GM11168 (cell line): ENCODE measurements around the gene QKI.

Experiments
- in situ Hi-C: fragments of 300-500 bp; cut with MboI; formaldehyde crosslinking; loops from one replicate; pipeline ENCODE4 v1.12.0; 2022; ENCODE audit warnings: low sequenced_read_pairs; ENCODE audit not compliant: unreplicated experiment

The QKI gene

DNA sequence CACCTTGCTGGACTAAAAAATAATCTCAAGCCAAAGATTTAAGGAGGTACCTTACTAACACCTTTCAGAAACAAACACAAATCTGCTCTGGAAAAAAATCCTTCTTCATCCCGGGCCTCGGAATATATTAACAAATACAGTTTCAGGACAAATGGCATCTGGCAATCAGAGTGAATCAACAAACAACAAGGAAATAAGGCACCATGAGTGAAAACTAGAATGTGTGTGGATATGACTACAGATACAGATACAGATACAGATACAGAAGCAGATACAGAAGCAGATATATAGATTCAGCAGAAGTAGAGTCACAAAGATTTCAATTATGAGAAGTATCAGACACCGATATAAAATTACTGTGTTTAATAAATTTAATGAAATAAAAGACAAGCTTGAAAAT, 178.4 kb downstream of the QKI start:
- in situ Hi-C loops: no loop called here

DNA sequence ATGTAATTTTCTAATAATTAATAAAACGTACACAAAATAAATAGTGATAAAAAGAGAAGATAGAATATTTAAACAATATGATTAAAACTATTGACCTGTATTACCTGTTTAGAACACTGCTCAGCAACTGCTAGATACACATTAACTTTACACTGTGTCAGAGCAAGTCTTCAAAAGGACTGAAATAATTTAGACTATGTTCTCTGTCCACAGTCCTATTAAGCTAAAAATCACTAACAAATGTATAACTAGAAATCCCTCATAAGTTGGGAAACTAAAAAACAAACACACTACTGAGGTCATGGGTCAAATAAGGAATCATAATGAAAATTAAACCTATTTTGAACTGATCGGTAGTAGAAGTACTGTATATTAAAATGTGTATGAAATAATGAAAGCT, 181.7 kb downstream of the QKI start:
- in situ Hi-C loops: no loop called here

DNA sequence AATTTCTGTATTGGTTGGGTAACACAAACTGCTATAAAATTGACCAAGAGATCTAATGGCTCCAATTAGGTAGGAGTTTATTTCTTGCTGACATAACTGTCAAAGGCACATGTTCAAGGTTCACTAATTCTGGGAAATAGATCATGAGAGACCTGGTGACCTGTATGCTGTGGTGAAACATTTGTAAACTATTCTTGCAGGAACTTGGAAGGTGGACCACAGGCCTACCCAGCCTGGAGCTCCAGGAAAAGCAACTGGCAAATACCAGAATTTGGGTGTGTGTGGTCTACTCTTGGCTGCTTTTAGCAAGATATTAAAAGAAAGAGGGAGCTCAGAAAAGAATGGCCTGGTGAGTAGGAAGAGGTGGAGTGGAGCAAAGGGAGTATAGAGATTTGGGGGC, 184.6 kb downstream of the QKI start:
- in situ Hi-C loops: no loop called here

DNA sequence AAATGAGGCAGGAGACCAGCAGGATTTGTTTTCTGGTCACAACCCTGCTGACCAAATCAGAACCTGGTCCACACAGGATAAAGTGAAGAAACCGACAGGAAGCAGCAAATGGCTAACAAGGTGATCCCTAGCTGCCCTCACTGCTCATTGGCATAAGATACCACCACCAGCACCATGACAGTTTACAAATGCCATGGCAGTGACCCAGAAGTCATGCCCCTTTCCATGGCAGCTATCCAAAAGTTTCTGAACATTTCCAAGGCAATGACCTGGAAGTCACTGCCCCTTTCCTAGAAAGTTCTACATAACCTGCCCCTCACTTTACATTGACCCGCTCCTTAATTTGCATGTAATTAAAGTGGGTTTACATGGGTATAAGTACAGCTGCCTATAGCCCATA, 185.2 kb downstream of the QKI start:
- in situ Hi-C loops: no loop called here

DNA sequence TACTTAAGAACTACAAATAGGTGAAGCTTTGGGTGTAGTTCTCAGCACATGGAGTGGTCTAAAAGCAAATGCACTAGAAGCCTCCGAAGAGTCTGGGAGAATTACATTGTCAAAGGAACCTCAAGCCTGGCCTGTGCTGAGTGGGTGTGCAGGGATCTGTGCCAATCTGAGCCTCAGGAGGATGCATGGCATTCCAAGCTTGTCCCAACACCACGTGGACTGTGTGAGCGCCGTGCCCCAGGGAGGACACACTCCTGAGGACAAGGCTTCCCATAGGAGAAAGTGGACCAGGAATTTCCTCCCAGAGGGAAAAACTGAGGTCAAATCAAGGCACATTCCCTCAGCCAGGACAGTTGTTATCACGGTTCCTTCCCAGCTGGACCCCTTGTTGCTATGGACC, 185.8 kb downstream of the QKI start:
- in situ Hi-C loops: no loop called here

DNA sequence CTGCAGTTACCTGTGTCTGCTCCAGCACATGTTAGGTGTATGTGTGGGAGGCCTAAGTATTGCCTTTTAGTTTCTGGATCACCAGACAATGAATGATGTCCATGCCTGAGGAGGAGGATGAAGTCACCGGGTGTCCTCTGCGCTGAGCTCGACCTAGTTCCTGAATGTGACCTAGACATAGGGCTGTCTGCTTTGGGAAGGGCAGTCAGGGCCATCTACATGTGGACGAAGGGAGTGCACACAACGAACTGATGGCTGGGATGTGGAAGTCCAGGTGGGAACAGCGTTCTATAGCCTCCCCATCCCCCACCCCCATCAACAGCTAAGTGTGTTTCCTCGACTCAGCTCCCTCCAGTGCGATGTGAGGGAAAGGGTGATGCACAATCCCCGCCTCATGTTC, 186.3 kb downstream of the QKI start:
- in situ Hi-C loops: no loop called here

DNA sequence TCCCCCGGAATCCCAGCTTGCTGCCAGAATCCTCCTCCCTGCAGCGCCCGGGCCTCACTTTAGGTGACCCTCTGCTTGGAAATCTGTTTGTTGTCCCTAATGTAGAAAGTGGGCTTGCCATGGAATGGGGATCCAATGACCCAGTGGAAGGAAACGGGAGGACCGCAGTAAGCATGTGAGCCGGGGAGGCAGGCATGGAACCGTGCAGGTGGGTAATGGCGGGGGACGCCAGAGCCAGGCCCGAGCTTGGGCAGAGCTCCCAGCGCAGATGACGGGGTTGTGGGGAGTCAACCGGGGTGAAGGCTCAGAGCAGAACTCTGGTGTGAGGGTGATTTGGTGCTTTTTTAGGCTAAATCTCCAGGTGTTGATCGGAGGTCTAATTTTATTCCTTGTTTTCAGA, 188.3 kb downstream of the QKI start:
- in situ Hi-C loops: no loop called here

DNA sequence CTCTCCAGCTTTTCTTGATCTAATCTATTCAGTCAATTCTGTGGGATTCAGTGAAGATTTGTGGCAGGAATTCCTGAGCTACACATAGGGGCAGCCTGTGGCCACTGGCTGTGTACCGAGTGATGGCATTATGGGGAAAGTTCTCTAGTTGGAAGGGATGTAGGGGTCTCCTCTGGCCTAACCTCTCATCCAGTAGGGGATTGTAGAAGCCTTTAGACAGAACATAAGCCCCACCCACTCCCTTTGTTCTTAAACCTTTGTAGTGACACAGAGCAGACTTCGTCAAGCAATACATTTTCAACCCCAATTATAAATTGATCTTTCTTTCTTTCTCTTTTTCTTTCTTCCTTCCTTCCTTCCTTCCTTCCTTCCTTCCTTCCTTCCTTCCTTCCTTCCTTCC, 188.9 kb downstream of the QKI start:
- in situ Hi-C loops: no loop called here

DNA sequence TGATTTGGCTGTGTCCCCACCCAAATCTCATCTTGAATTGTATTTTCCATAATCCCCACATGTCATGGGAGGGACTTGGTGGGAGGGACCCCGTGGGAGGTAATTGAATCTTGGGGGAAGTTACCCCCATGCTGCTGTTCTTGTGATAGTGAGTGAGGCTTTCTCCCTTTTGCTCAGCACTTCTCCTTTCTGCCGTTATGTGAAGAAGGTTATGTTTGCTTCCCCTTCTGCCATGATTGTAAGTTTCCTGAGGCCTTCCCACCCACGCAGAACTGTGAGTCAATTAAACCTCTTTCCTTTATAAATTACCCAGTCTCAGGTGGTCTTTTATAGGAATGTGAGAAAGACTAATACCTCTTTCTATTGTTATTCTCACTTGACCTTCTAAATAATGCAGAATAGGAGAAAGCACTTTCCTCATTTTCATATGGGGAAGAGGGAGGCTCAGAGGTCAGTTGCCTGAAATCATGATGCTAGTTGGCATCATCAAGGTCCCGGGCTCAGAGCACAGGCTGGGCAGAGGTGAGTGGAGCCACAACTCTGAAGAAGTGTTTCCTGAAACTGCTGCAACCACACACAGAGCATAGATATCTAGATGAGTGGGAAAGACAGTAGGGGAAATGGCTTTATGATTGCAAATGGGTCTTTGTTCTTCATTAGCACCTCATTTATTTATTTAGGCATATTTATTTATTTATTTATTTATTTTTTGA, 191.0 kb downstream of the QKI start:
- in situ Hi-C loops: no loop called here

DNA sequence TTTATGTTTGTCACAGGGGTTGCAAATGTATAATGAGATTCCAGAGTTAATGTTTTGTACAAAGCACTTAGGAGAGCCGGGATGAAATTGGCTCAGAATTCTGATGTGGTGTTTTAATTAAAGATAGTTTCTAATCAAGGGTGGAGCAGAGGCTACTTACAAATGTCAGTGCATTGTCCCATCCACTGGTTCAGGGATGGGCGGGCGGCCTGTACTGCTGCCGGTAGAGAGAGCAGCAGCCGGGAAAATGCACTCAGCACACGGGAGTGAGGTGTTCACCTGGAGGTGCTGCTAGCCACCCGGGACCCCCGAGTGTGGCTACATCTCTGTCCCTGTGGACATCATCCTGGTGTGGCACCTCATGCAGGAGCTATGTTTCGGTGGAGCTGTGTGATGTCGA, 193.3 kb downstream of the QKI start:
- in situ Hi-C loops: no loop called here

DNA sequence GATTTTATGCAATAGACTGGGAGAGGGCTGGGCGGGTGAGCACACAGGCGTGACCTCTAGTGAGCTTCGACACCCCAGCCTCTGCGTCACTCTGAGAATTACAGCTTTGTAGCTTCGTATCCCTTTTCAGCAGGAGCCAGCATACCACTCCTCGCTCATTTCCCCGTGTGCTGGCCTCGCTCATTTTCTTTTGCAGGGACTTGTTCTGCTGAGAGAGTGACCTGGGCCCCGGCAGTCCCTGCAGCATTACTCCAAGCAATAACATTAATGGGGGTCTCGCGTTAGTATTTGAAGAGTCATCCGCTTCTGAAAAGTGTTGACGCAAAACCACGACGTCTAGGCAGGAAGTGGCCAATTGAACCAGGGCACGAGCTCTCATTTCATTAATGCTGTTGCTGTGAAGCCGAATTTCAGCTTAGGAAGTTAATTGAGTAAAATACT, 193.7 kb downstream of the QKI start:
- in situ Hi-C loops: no loop called here

DNA sequence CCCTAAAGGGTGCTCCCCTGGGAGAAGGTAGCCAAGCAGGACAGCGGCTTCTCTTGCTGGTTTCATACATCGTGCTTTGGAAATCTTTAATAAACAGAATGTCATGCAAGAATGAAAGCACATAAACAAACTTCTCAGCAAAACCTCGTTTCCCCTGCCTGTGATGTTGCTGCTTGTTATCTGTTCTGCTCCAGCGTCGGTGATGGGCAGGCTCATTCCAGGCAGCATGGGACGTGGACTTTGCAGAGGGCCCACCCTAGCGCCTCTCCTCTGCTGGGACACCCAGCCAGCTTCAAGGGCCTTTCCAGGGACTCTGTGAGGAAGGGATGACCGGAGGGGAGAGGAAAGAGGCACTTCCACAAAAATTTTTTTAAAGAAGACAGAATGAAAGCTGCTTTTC, 197.7 kb downstream of the QKI start:
- in situ Hi-C loops: no loop called here

DNA sequence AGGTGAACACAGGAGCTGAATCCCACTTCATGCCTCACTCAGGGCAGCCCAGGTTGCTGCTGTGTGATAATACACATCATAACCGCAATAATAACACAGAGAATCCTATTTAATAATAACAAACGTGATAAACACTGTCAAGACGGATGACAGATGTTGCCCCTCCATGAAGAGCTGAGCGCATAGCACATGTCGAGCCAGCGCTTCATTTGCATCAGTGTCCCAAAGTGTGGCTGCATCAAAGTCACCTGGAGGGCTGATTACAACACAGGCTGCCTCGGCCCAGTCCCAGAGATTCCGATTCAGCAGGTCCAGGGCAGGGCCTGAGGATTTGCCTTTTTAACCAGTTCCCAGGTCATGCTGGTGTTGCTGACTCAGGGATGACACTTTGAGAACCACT, 198.5 kb downstream of the QKI start:
- in situ Hi-C loops: no loop called here

DNA sequence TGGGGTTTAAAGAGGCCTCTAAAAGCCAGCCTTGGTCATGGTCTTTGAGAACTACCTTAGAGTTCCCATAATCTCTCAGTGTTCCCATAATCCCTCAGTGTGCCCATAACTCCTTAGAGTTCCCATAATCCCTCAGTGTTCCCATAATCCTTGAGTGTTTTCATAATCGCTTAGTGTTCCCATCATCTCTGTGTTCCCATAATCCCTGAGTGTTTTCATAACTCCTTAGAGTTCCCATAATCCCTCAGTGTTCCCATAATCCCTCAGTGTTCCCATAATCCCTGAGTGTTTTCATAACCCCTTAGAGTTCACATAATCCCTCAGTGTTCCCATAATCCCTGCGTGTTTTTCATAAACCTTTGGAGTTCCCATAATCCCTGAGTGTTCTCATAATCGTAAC, 199.2 kb downstream of the QKI start:
- in situ Hi-C loops: no loop called here

DNA sequence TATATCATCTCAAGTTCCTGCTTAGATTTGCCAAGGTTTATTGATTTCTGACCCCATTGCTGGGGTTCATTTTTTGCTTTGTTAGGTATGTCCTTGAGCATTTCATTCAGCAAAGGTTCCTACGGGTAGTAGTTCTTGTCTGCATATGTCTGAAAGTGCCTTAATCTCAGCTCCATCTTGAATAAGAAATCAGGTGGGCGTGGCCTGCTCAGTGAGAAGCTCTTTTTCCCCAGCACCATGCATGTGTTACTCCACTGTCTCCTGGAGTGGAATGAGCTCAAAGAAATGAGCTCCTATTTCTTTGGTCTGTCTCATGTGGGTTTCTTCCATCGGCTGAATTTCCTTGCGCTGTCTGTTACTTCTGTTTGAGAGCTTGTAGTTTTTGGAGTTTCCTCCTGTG, 201.9 kb downstream of the QKI start:
- in situ Hi-C loops: no loop called here

DNA sequence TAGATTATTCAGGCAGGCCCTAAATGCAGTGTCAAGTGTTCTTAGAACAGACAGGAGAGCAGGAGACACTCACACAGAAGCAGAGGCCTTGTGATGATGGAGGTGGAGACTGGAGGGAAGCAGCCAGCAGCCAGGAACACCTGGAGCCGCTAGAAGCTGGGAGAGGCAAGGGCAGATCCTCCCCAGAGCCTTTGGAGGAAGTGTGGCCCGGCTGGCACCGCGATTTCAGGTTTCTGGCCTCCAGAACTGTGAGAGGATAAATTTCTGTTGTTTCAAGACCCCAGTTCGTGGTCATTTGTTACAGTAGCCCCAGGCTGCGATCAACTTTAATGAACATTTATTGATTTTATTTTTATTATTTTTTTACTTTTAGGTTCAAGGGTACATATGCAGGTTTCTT, 203.0 kb downstream of the QKI start:
- in situ Hi-C loops: no loop called here

DNA sequence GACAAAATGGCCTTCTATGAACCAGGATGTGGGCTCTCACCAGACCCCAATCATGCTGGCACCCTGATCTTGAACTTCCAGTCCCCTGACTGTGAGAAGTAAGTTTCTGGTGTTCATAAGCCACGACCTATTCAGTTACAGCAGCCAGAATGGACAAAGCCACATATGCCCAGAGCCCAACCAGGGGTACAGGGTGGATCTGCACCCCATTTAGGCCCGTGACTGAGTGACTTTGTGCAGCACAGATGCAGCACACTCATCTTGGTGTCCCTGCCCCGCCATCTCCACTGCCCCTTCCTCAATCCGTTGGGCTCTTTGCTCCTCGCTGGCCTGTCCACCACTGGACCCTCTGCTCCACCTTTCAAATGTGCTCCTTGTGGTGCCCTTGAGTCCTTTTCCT, 205.6 kb downstream of the QKI start:
- in situ Hi-C loops: no loop called here

DNA sequence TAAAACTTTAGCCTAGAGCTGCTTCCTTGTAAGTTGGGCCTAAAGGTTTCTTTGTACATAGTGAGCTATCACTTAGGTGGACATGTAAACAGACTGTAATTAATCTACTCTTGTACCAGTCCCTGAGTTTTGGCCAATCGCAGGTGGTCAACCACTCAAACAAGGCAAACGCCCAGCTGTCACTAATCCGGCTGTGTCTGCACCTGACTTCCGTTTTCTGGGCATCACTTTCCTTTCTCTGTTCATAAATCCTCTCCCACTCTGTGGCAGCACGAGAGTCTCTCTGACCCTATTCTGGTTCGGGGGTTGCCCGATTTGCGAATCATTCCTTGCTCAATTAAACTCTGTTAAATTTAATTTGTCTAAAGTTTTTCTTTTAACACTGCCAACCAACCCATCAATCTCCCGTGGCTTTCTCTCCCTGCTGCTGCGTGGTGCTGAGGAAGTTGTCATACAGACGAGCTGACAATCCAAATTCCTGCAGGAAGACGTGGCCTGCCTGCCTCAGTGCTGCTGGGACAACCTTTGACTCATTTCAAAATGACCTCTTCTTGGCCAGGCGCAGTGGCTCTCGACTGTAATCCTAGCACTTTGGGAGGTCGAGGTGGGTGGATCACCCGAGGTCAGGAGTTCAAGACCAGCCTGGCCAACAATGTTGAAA, 206.3 kb downstream of the QKI start:
- in situ Hi-C loops: no loop called here

DNA sequence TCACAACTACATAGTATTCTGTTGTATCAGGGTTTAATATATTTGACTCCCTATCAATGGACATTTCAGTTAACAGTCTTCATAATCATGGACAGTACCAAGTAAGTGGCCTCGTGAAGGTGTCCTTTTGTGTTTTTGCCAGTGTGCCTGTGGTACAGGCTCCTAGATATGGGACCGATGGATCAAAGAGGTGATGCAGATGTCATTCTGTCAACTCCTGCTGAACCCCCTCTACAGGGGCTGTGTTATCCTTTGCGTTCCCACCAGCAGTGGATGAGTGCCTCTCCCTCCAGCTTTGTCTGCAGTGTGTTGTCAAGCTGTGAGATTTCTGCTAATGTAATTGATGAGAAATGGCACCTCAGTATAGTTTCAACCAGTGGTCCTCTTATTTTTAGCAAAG, 210.7 kb downstream of the QKI start:
- in situ Hi-C loops: no loop called here

DNA sequence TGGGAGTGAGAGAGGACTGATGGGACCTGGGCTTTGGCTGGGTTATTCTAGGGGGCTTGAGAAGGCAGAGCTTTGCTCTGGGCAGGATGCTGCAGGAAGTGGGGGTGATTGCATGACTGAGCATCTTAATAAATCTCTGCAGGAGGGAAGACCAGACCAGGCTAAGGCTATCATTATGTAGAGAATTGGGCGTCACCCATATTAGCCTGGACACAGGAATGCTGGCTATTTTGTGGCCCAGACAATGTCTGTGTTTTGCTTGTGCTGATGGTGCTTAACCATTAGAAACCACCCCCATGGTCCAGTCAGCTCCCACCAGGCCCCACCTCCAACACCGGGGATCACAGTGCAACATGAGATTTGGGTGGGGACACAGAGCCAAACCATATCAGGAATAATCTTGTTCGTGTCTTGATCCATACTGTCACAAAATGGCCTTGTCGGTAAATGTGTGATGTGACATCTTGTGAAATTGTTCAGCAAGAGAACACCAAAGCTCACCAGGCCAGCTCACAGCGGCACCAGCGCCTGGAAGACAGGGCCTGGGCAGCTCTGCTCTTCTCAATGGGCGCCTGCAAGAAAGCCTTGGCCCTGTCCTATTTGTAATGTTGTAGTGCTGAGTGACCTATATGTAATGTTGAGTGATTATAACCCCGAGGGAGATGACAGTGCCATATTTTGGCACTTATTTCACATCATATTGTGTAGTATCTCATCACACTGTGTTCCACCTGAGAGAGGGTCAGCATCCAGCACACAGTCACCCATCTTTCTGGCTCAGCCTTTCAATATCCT, 211.8 kb downstream of the QKI start:
- in situ Hi-C loops: no loop called here

DNA sequence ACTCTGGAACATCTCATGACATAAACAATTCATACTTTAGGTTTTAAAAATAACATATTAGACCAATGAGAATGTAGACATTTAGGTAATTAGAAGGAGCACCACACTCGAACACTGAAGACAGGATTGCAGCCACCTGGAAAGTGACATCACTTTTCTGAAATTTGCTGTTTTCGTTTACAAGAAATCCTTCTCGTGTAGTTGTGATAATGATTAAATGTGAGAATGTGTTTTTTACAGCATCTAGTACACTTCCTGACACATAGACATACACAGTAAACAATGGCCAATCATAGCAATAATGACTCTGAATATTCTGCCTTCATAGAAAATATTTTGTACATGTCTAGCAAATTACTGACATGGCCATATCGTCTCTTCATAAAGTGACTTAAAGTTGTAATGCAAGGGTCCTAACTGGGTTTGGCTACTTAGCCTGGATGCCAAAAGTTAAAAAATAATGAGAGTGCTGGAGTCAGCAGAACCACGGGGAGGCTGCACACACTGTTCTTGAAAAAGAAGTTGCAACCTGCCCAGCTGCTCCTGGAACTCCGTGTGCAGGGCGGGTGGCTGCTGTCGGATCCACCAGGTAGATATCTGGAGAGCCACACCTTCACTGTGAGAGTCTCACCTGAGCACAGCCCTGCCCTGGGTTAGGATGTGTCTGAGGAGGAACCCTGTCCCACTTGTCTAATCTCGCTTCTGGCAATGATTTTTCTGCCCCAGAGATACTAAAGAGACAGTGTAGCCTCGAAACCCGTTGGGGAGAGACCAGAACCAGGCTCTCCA, 212.9 kb downstream of the QKI start:
- in situ Hi-C loops: no loop called here
